Lung microvascular endothelial cell (primary cell): Measurements from ENCODE around the gene CCDC82. TPM values are rescaled to one million over a fixed set of nuclear protein-coding genes. Genes with fewer than 3 reads are reported as not detected.

Source experiments
- DNase-seq, 2 donors: peaks; one replicate each; pipeline versions ENCODE4 v3.0.0 to v3.0.0-alpha.2; 2010; ENCODE audit warnings: low read depth in 2 of 2
- total RNA-seq: library from RNA; depleted of rRNA; stranded (reverse); fragments of >200 nt; gene quantifications from 2 replicates; pipeline ENCODE4 v1.2.1, GENCODE V29; 2014

The CCDC82 gene
- total RNA-seq, 1 donor from 2014 or later, result 14.1 TPM

DNA sequence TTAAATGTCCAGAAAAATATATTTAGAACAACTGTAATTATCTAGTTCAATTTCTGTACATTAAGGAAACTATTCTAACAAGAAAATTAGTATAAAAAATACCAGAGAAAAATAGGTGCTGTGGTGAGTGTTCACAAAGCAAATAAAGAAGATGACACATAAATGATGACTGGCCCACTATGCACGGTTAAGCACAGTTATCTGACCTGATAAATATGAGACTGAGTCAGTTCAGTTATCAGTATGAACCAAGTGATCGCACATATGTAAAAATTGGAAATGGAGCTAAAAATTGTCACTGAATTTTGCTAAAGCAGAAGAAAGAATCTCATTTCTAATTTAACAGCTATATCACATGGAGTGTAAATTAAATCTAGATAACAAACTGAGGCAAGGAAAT lies 27.9 kb downstream of the CCDC82 start:
- DNase-seq, result no peak

DNA sequence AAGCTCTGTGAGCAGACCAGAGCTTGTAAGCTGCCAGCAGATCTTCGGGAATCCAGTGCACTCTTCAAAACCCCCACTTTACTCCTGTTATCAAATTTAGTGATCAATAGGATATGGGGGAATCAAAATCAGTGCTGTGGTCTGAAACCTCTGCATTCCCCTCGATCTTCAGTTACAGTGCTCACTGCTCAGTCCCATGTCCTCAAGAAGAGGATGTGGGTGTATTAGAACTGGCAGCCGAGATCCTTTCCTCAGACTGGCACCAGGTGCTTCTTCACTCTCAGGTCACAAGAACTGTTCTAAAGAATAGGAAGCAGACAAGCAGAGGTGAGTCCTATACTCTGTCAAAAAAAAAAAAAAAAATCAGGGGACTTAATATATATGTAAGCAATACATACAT lies 31.4 kb downstream of the CCDC82 start:
- no peak for DNase-seq

DNA sequence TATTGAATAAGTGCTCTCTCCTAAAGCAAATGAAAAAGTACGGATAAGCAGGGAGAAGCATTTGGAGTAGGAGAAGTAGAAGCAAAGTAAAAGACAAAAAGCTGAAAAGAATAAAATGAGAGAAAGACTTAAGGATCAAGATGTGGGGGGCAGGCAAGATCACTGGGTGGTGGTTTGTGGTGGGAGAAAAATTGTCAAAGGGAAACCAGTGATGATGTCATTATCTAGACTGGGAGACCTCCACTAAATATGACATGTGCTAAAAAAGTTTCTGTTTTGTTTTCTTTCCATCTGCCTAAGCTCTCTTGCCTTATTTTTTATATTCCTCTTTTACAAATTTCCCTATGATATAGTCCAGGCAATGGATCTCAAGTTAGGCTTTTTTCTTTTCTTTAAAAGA lies 31.9 kb downstream of the CCDC82 start:
- no peak for DNase-seq

DNA sequence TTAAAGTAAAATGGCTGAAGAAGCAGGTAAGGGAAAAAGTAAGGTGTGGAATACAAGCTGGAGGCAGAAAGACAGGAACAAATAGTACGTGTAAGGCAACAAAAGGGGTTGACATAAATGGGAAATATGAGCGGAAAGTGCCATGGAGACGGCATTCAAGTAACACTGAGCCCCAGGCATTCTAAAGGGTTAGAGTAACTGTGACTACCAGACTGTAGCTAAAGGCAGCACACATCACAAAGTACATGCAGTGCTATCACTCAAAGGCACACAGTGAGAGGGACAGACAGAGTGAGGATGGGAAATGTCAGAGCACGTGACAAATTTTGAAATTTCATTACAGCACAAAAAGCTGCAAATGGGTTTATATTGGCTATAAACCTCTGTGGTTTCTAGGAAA lies 32.9 kb downstream of the CCDC82 start:
- no peak for DNase-seq

DNA sequence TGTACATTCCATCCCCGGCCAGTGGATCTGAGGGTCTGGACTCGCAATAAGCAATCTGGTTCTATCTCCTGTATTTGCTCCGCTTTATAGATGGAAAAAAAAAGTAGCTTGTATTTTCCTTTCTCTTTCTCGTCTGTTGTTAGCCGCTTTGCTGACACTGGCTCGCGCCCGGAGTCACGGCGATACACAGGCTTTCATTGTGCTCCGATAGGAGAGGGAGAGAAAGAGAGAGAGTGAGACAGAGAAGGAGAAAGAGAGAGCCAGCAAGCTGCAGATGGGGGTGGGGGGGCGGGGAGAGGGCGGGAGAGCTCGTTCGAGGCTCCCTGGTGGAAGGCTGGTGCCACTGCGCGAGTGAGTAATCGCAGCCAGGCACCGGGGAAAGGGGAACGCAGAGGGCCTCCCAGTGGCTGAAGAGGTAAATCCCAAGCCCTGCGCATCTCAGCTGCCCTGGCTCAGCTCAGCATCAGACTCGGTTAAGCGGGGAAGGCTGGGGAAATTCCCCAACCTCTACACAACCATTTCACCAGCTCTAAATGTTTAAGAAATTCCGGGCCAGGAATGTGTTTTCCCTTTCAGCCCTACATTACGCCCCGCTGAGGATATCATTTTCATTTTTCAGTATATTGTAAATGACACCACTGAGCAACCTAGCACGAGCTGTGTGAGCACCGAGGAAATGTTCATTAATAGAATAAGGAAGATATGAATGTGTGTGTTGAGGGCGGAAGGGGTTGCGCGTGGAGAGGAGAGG lies 46.6 kb downstream of the CCDC82 start, which contains the start of gene MAML2:
MAML2 (minus strand) TSS at position 235 of the 751 bp plus-strand sequence. CDS start 1,300 bp downstream, outside the sequence.
- peak; percentile 95 to 96 for DNase-seq

DNA sequence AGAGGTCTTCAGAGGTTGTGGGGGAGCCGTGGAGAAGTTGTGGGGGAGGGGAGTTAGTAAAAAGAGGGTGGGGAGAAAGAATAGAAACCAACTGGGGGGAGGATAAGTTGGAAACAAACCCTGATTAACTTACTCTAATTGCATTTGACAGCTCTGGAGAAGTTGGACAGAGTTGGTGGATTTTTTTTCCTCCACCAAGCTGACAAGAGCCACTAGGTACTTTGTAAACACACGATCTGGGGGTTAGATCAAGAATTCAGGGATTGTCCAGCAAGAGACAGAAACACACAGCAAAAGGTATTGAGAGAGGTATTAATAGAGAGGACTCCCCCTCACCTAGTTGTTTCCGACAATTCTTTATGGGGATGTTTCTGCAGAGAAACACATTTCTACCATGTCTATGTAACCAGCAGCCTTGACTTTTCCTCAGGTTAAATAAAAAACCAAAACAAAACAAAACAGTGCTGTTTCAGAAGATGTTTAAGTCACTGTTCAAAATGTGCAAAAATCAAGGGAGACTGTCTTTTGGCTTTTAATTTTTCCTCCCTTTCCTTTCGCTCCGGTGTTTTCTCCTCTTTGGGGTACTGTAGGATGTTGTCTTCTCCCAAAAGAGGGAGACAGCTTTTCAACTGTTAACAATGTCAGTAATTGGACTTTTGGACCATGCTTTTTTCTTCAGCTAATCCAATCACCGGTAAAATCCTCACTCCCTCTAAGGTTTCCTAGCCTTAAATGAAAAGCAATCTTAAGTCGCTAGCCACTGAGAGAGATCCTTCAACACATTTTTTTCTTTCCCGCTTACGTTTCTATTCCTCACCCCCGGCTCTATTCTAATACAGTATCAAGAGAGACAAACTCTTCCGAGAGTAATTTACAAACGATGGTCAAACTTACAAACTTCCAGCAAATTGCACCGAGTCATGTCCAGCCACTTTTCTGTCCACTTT lies 47.4 kb downstream of the CCDC82 start:
- DNase-seq, result peak in 1 of 2 donors; percentile 49

DNA sequence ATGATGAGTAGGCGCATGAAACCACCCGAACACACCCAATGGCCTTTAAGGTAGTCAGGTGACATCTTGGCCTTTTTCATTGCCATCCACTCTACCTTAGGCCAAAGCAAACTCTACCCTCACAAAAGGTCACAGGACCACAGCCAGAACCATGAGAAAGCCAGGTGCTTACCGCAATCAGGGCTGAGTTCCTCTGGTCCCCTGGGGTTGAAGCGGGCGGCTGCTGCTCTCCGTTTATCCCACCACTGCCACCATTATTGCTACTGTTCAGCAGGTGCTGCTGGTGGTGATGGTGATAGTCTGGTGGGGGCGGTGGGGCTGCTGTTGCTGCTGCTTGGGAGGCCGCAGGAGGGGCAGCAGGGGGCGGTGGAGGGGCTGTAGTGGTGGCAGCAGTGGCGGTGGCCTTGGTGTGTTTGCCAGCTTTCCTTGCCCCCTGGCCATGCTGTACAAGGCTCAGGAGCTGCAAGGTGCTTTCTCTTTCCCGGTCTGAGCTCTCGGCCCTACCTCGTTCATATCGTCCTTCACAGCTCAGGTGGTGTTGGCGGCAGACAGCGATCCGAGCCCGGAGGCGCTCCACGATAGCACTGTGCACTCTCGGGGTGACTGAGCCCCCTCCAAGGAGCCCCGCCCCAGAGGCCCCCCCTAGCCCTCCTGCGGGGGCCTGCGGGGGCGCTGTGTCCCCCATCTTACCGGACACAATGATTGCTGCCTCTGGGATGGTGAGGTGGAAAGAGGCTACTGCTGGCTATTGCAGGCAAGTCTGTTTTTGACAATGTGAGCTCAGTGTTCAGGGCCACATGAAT lies 48.3 kb downstream of the CCDC82 start:
- DNase-seq, result peak; percentile 62 to 73

DNA sequence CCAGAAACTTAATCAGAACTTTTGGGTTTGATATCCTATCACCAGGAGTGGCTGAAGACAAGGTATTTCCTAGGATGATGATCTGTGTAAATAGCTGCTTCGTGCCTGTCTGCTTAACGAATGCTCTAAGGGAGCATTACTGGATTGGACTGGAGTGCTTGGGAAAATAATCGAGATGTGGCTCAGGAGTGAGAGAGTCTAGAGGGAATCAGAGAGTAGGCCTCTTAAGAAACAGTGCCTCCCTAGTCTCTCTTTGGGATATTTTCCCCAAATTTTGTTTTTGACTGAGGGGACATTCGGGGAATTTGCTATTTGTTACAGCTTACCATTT lies 49.2 kb downstream of the CCDC82 start:
- DNase-seq, result no peak

DNA sequence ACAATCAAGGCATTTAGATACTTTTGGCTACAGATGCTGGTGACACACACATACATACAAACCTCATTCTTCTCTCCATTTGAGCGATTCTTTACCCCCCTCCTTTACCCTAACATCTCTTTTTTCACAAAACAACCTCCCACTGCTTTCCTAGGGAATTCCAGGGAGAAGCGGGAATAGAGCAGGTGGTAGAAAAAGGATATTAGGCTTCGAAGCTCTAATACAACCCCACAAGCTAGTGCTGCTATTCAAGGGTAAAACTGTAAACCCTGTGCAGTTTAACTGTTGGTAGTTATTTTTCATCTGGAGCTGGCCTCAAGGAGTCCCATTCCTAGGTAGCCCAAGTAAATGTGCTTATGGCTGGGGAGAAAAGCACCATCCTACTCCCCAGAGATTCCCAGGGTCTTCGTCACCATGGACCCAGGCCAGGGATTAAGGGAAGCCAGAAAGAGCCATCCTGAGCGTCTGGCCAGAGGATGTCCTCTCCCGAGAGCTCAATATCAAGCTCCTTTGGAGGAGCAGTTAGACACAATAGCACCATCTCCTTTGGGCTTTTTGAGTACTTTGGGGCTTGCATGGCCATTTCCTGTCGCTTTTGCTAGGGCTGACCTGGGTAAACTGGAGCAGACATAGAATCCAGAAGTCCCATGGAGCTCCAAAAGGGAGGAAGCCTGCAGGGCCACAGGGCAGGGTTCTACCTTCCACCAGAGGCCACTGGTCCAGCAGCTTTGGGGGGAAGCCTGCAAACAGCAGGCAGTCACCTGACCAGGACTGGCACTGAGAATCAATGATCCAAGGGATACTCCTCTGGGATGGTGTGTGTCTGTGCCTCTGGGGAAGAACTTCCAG lies 49.8 kb downstream of the CCDC82 start:
- peak in 1 of 2 donors; percentile 11 for DNase-seq

DNA sequence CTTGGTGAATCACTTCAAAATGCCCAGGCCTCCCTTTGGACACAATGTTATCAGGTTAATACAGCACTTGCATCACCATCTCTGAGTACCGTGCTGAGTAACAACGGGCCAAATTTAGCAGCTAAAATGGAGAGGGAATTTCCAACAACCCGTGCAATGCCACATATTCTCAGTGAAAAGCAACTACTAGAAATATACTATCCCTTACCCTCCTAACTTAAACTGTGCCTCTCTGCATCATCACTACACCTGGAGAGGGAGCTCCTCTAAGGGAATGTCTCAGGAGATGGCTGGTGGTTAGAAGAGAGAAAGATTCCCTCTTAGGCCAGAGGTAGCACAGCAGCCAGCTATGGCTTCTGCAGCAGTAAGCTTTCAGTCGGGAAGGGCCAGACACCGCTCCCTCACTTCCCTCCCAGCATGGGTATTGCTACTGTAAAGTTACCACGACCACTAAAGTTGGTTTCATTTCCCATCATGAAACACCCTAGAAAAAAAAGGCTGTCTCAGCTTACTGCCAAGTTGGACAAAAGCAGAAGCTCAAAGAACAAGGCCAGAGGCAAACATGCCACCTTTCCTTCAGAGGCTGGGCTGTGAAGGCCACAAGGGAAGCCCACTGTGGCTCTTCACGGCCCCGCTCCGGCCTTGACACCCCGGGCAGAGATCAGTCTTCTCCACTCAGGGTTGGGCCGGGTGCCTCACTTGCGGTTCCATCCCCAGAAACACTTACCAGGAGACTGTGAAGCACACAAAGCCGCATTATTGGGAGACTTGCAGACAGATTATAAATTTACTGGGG lies 50.6 kb downstream of the CCDC82 start:
- peak; percentile 60 to 62 for DNase-seq

DNA sequence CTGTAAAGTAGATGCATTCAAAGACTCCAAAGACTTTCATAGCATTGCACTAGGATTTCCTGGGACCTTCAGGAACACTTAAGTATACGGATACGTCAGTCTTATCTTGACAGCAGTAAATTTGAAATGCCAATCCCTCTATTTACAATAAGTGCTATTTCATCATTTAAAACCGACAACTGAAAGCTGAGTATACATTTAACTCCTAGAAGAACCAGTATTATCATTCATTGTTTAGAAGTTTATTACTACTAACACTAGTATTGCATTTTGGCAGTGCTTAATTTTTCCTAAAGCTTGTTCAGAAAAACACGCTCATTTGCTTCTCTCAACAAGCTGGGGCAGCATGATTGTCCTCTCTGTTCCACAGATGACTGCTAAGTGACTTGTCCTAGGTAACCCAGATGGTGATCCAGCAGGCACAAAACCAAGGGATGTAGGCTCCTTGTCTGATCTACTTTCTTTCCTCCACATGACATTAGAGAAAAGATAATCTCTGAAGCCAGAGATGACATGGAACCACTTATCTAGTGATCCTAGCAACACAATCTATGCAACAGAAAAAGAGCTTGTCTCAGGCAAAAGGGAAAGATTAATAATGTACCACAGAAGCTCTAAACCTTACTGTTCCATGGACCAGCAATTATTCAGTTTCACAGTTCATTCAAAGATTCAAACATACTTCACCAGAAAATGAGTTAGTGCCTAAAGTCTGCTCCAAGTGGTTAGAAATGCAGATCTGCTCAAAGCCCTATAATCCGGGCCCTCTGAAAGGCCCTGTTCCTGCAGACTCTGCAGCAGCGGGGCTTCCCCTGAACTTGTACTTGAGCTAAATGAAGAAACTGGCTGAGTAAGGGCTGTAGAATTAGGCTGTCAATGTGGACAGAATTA lies 51.9 kb downstream of the CCDC82 start:
- no peak for DNase-seq

DNA sequence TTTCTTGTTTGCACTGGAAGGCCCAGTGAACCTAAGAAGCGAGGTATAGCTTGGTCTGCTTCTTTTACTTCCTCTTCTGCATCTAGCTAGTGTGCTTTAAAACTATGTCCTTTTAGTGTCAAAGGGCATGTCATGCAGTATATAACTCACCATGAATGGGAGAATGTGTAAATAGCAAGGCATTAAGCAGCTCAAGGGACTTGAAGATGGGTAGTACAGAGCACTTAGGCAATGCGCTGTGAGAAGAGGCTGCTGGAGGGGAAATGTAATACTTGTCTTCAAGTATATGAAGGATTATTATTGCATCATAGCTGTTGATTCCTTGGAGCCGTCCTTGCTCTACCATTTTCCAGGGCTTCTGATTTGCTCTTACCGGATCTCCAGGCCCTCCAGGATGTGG lies 54.3 kb downstream of the CCDC82 start:
- no peak for DNase-seq

DNA sequence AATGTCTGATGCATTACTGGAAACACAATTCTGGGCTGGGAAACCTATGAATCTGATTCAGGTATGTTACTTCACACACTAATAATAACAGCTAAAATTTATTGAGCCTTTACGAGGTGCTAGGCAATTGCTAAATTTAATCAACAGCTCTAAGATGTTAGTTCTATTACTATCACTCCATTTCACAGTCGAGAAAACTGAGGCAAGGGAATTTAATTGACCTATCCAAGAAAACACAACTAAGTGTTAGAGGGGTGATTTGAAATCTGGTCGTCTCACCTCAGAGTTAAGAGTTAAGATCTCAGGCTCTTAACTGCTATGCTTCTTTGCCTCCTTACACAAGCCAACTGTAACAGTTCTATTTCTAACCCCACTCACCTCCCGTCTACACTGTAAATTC lies 55.5 kb downstream of the CCDC82 start:
- DNase-seq, result no peak

DNA sequence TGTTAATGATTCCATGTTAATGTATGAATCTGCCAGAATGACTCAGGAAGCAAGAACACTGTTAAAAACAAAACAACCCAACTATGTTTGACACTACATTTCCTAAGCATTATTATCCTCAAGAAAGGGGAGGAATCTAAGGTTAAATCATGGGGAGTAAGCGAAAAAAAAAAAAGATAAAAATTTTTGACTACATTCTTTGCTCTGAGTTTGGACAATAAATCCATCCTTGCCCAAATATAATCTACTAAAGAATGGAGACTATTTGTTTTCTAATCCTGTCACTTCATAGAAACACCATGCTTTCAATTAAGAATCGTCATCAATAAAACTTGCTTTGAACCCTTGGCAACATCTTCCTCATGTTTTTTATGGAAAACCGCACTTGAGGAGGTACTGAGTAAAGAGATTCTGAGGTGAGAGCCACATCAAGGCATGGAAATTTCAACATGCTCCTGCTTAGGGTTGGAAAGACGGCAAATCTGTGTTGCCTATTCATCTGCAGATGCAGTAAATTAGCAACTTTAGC lies 56.5 kb downstream of the CCDC82 start:
- DNase-seq, result no peak

DNA sequence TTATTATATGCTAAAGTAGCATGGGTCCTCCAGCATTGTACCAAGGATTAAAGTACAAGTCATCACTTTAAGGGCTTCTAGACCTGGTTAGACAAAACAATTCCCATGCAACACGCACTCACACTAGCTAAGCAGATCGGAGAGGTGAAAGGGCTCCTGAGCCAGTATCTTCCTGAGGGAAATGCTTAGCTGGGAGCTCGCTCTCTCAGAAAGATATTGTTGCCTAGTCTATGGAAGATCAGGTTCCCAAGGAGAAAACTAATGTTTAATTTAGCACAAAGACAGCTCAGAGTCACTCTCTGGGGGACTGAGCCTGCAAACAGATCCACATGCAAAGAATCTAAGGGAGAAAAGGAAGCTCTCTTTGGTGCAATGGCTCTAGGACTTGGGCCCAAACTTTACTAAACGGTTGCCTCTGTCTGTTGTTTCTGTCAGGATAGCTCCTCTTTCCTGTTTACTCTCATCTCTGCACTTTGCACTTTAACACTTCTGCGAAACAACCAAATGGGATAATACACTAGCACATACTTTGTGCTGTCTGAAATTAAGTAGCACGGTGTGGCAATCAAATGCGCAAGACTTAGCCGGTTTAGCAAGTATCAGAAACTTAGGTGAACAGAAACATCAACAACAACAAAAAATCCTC lies 57.5 kb downstream of the CCDC82 start:
- DNase-seq, result no peak

DNA sequence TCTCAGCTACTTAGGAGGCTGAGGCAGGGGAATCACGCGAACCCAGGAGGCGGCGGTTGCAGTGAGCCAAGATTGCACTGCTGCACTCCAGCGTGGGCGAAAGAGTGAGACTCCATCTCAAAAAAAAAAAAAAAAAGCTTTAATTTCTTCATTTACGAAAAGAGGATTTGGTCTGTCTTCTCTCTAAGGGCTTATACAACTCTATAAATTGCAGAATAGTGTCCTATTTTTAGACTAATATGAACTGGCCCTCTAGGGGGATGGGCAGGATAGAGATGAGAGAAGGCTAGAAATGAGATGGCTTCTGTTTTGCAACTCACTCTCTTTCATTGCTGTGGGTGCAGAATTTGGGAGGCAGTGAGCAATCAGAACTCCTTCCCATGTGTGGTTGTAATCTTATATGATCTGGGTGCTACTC lies 58.0 kb downstream of the CCDC82 start:
- no peak for DNase-seq

DNA sequence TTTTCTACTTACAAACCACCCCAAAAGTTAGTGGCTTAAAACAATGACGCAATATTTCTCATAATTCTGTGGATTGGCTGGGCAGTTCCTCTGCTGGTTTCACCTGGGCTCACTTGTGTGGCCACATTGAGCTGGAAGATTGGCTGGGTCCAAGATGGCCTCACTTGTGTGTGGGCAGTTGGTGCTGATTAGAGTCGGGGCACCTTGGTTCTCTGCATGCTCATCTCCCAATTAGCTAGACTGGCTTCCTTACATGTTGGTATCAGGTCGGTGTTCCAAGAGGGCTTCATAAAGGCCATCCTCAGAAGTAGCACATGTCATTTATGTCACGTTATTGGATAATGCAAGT lies 59.2 kb downstream of the CCDC82 start:
- DNase-seq, result no peak

DNA sequence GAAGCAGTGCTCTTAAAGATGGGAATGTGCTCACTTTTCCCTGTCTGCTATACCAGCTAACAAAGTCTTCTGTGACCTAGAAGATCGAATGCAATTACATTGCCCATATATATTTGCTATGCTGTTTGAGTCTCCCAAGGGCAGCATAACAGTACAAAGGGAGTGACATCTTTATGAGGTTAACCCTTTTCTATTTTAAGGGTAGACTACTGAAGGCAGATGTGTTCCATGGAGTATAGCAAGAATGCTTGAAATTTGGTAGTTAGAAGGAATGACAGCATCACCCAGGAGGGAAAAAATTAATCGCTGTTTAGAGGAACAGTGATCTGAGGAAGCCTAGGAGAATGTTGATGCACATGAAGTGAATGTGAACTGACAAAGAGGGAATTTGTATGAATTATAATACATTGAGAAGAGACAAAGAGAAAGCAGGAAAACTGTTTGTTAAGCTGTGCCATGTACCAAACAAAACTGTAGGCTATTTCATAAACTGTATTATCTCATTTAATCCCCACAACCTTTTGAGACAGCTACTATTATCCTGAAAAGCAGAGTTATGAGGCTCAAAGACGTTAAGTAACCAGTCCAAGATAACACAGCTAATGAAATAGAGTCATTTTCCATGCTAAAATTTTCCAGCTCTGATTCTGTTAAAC lies 59.7 kb downstream of the CCDC82 start:
- DNase-seq, result no peak
